GM19324 (cell line): ENCODE measurements around the gene DNAJB5.
"Not testable (repeated sequence)": the region's sequence is repeated elsewhere in the genome, so short reads cannot be mapped to it uniquely, and the experiment has no call there.

Experiments
- ATAC-seq: cut with Tn5 transposase; IDR thresholded peaks from one replicate; pipeline ENCODE4 v1.9.1; 2021; ENCODE audit warnings: mild to moderate bottlenecking, moderate library complexity; ENCODE audit not compliant: unreplicated experiment, low FRiP score

DNAJB5 gene

DNA sequence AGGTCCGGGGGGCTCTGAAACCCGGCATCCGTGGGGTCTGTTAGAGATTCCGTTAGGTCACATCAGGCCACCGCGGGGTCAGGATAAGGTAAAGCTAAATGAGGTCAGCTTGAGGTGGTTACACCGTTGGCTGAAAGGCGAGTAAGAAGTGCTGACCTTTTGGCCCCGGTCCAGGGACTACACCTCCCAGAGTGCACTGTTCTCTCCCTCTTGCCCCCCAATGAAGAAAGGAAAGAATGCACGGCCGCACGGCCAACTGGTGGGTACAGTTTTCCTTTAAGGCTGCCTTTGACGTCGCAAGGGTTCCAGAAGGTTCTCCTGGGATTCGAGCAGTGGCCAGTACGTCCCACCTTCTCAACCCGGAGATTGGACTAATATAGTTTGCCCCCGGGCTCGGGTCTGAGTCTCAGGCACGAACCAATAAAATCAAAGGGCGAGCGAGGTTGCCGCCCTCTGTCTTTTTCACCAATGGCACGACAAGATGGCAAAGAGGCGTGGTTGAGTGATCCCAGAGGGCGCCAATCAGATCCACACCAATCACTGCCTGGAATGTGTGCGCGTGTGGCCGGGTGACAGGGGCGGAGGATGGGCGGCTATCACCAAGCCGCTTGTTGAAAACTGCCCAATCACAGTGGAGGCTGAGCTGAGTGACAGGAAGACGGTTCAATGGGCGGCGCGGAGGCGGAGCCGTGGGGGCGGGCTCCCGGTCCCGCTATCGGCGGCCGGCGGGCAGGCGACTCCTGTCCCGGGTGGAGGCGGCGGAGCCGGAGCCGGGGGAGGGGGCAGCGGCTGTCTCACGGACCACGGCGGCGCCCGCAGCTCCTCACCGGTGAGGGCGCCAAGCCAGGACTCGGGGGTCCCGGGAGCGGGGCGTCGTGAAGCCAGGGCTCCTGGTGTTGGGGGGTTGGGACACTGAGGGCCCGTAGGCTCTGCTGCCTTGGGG lies at the start of gene DNAJB5:
DNAJB5 (plus strand) TSS at position 743 of the 943 bp plus-strand sequence. CDS start 886 bp downstream, outside the sequence.
- peak; percentile 96 for ATAC-seq

- ATAC-seq, result not testable (repeated sequence)
Observed at GRCh38 chr9:34939989-34940388, 49.6 kb upstream of the DNAJB5 start.

- no peak for ATAC-seq
Observed at GRCh38 chr9:34948451-34948850, 41.1 kb upstream of the DNAJB5 start.

DNA sequence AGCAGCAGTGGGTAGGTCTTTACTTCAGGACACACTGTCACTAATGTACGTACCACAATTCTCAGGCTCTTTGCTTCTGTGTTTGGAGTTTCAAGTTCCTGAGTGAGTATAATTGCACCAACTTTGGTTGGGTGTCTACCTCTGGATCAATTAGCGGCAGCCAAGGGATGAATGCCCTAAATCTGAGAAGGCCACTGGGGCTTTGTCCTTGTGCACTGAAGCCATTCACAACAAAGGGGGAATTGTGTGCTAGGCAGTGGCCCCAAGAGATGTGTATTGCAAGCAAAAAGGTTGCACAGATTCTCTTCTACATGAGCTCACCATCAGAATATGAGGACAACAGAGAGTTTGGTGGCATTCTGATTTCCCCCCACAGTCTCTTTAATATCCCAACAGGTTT lies 35.3 kb upstream of the DNAJB5 start:
- no peak for ATAC-seq

GRCh38 chr9:34956066-34956465 lies 33.5 kb upstream of the DNAJB5 start:
- not testable (repeated sequence) for ATAC-seq

DNA sequence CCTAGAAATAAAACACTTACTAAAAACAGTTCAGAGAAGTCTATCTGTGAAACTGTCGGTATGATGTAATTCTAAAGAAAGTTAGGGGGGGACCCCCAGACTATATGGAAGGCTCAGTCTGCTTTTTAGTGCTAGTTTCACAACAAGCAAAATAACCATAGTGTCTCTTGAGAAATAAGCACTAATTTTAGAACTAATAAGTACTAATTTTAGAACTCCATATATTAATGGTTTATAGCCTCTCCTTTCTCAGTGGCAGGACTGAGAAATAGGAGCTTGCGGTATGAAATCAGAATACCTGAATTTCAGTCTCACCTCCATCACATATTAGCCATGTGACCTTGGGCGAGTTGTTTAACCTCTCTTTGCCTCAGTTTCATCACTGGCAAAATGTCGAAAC lies 32.9 kb upstream of the DNAJB5 start:
- ATAC-seq, result no peak

DNA sequence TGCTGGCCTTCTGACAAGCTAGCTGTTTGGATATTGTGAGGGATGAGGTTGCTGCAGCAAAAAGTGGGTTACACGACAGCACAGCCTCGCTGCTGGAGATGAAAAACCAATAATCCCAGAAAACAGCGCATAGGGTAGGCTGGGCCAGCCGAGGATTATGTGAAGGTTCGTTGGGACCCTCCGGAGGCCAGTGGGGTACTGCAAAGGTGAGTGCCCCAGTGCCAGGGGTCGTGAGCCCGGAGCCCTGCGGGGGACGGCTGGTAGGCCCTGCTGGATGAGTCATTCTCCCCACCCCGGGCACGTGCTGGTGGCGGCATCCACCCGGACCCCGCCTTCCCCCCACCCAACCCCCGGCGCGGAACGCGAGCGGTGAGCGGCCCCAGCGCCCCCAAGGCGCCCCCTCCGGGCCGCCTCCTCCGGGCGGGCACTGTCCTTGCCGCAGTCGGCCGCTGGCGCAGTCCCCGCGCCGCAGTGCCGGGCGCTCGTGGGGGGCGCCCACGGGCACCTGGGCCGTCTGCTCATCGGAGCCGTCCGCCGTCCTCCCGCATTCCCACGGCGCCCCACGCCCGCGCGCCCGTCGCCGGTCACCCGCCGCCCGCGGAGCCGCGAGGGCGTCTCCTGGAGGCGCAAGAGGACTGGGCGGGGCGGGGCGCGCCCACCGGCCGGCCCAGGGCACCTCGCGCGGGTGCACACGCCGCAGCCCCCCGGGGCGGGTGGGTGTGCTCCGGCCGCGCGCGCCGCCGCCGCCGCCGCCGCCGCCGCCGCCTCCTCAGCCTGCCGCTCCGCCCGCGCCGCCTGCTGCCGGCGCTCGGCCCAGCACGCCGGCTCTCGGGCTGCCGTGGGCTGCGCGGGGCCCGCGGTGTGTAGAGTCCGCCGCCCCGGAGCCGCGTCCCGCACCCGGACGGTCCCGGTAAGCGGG lies 31.8 kb upstream of the DNAJB5 start, which contains the start of gene PHF24:
PHF24 (plus strand) TSS at position 794 of the 919 bp plus-strand sequence. CDS start 13,014 bp downstream, outside the sequence.
- ATAC-seq, result no peak

DNA sequence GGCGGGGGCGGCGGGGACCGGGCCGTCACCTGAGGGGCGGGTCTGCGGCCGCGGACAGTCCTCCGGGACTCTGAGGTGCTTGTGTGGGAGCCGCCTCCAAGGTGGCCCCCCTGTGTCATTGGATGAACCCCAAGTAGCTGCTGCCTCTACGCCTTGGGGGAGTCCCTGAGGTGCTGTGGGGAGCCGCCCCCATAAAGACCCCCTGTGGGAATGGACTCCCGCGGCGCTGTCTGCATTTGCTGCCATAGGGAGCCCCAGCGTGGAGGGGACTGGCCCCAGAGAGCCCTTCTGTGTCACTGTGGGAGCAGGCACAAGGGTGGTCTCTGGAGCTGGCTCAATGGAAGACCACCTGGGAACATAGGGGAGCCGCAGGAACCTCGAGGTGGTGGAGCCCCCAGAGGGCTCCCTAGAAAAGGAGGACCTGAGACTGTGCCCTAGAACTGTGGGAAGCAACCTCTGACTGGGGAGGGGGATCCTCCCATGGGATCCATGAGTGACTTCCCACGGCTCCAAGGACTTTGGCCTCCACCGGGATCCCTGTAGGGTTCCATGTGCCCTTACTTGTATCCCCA lies 31.0 kb upstream of the DNAJB5 start:
- ATAC-seq, result no peak

DNA sequence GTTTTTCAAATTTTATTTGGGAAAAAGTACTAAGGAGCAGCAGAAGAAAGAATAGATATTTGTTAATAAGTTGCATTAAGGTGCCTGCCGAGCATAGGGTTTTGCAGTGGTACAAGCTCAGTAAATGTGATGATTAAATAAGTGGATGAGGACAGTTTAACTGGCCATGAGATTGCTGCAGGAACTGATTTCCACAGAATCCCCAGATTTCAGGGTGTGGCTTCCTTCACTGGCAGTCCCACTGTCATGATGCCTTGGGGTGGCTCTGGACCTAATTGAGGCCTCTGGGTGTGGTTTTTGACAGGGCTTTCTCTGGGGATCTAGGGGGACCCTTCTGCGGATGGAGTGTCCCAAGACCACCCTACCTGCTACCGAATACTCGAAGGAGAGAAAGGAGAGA lies 30.1 kb upstream of the DNAJB5 start:
- no peak for ATAC-seq

DNA sequence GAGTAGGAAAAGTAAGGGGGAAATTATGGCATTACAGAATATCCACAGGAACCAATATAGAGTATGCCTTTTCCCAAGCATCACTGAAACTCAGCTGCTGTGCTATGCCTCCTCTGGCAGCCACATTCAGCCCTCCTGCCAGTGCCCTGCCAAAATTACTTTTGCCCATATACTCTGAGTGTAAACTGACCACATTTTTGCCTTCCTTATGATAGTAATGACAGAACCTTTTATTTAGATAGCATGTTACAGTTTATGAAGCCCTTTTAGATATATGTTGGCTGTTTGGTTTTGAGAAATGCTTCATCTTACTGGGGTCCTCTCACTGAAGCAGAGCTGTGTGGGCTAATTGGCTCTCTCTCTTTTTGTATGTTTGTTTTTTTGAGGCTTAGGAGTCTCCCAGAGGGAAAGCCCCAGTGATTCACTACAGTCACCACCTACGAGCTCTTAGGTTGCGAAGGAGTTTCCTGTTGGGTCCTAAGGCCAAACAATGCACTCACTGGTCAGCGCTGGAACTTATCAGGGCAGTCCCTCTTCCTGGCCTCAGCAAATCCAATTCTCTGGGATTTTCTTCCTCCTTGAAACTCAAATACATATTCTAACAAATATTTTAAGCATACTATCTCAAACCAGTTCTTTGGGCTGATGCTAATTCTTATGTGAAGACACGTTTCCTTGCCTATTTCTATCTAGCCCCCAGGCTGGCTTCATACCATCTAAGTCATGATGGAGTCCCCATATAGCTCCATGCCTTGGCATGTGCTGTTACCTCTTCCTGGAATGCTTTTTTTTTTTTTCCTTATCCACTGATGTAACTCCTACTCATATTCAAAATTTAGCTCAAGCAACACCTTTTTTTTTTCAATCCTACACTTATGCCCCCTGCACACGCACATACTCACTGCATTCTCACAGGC lies 27.7 kb upstream of the DNAJB5 start:
- no peak for ATAC-seq

DNA sequence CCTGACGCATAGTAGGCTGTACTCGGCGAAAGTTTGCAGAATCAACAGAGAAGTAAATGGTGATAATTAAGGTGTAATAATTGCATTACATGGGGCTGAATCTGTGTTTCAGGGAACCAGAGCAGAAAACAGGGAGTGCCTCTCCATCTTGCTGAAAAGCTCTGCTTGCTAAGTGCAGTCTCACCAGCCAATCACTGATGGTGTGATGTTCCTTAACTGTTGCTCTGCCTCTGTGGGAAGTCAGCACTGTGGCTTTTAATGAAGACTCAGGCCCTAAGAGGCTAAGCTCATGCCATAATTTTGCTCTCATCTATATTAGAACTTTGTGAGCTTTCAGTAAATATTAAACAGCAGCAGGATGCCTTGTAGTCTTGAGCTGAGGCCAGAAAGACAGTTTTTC lies 27.0 kb upstream of the DNAJB5 start:
- ATAC-seq, result no peak

GRCh38 chr9:34963552-34963951 lies 26.0 kb upstream of the DNAJB5 start:
- no peak for ATAC-seq

- no peak for ATAC-seq
Observed at GRCh38 chr9:34964458-34964857, 25.1 kb upstream of the DNAJB5 start.

DNA sequence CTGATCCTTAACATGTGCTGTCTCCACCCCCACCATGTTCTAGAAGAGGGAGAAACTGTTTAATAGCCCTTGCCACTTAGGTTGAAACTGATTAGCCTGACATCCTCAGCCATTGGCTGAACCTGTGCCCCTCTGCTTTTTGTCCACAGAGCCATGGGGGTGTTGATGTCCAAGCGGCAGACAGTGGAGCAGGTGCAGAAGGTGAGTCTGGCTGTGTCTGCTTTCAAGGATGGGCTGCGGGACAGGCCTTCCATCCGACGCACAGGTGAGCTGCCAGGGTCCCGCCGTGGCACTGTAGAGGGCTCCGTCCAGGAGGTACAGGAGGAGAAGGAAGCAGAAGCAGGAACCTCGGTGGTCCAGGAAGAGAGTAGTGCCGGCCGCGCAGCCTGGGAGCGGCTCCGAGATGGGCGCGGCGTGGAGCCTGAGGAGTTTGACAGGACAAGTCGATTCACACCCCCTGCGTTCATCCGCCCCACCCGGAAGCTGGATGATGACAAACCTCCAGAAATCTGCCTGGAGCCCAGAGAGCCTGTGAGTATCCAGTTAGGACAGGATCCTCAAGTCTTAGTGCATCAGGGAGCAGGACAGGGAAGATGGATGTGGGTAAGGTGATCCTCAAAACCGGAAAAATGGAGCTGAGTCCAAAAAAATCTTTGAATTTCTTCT lies 18.3 kb upstream of the DNAJB5 start:
- ATAC-seq, result no peak

DNA sequence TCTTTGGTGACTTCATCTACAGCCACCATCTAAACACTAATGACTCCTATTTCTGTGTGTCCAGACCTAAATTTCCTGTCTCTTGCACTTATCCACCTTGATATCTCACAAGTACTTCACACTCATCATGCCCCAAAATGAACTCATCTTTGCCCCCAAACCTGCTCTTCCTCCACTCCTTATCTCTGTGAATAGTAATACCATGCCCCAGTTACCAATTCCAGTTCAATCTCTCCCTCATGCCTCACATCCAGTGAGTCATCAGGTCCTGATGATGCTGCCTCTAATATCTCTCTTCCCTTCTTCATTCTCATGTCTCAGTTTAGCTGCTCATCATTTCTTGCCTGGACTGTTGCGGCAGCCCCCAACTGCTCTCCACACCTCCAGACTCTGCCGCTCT lies 14.9 kb upstream of the DNAJB5 start:
- ATAC-seq, result no peak

GRCh38 chr9:34976441-34976840 lies 13.1 kb upstream of the DNAJB5 start:
- no peak for ATAC-seq

- no peak for ATAC-seq
Observed at GRCh38 chr9:34976992-34977391, 12.6 kb upstream of the DNAJB5 start.

DNA sequence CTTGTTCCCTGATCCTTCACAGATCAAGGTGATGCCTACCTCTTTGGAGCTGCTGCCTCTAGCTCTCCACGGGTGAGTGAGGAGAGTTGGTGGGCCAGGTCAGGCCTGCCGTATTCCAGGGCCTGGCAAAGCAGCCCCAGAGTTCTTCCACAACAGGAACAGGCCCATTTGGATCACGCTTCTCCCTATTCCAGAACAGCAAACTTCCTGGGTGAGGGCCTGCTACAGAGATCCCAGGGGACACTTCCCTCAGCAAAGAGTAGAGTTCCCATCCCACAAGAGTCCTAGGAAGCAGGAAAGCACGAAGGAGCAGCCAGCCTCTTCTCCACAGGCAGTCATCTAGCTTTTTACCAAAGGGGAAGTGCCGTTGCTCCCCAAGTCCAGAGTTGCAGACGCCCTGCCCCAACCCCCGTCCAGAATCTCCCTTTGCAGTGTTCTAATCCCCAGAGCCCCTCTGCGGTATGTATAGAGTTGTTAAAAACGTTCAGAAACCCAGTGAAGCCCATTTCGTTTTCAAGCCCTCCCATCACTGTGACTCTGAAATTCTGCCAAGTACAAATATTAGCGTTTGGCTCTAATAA lies 9.3 kb upstream of the DNAJB5 start:
- ATAC-seq, result no peak

DNA sequence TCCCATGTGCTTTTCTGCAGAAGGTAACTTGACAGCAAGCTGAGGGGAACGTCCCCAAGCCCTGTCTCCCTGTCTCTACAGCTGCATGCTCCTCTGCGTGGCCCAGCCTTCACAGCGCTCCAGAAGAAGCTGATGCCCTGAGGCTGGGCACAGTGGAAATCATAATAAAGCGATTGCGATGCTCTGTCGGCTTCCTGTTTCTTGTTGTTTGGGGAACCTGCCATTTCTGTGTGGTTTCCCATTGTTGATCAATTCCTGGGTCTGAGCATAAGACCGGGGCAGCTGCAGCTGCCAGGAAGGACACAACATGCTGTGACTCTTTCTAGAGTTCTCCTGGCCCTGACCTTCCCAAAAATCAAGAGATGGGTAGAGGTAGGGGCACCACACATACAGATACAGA lies 7.2 kb upstream of the DNAJB5 start:
- ATAC-seq, result no peak
